PFSK-1 (cell line): ENCODE results near the gene HAO2.

ENCODE experiments used
- FOXP2 ChIP-seq: optimal IDR thresholded peaks from 2 replicates; pipeline ENCODE3; 2011; ENCODE audit warnings: borderline replicate concordance, control low read depth, inconsistent platforms; ENCODE audit not compliant: insufficient read depth; ENCODE audit errors: extremely low read length, extremely low read depth
- POLR2AphosphoS5 ChIP-seq: IDR thresholded peaks from 2 replicates; pipeline ENCODE4 v1.6.1; 2012; ENCODE audit warnings: low read depth, mild to moderate bottlenecking, control low read depth, low read length, moderate library complexity
- REST ChIP-seq, 2 experiments: IDR thresholded peaks; 2 replicates each; pipeline versions ENCODE4 v1.6.1 to v1.8.0; 2011 to 2012; ENCODE audit warnings: low read depth in 2 of 2, low read length in 2 of 2, control low read depth in 1 of 2, inconsistent platforms in 1 of 2, mild to moderate bottlenecking in 1 of 2, moderate library complexity in 1 of 2; ENCODE audit not compliant: insufficient read depth in 1 of 2
- SIN3A ChIP-seq: IDR thresholded peaks from 2 replicates; pipeline ENCODE4 v1.6.1; 2012; ENCODE audit warnings: mild to moderate bottlenecking, low read length, moderate library complexity, borderline replicate concordance; ENCODE audit not compliant: insufficient read depth
- TAF1 ChIP-seq: IDR thresholded peaks from 2 replicates; pipeline ENCODE4 v1.6.1; 2012; ENCODE audit warnings: low read length, control low read depth, borderline replicate concordance; ENCODE audit not compliant: insufficient read depth

Gene HAO2

GRCh38 chr1:119338004-119338403 lies 30.6 kb upstream of the HAO2 start:
- no peak for TF ChIP-seq TAF1
- no peak for TF ChIP-seq SIN3A
- no peak for TF ChIP-seq FOXP2
- TF ChIP-seq POLR2AphosphoS5, result no peak
- TF ChIP-seq REST (IDR thresholded peaks at IDR 0.05; ENCODE audit: insufficient read depth in 1 of 2, low read depth in 2 of 2, low read length in 2 of 2), result no peak

GRCh38 chr1:119338757-119339156 lies 29.8 kb upstream of the HAO2 start:
- TF ChIP-seq TAF1 (no peak), REST (IDR thresholded peaks at IDR 0.05; ENCODE audit: insufficient read depth in 1 of 2, low read depth in 2 of 2, low read length in 2 of 2) (no peak), SIN3A (no peak), FOXP2 (no peak), POLR2AphosphoS5 (no peak)

GRCh38 chr1:119340861-119341261 lies 27.7 kb upstream of the HAO2 start:
- TF ChIP-seq FOXP2 (no peak), SIN3A (no peak), POLR2AphosphoS5 (no peak), TAF1 (no peak), REST (IDR thresholded peaks at IDR 0.05; ENCODE audit: insufficient read depth in 1 of 2, low read depth in 2 of 2, low read length in 2 of 2) (no peak)

- TF ChIP-seq REST (IDR thresholded peaks at IDR 0.05; ENCODE audit: insufficient read depth in 1 of 2, low read depth in 2 of 2, low read length in 2 of 2) (no peak), SIN3A (no peak), TAF1 (no peak), POLR2AphosphoS5 (no peak), FOXP2 (no peak)
Measured at GRCh38 chr1:119341372-119341947, 27.1 kb upstream of the HAO2 start.

- TF ChIP-seq TAF1, result no peak
- no peak for TF ChIP-seq FOXP2
- TF ChIP-seq REST (IDR thresholded peaks at IDR 0.05; ENCODE audit: insufficient read depth in 1 of 2, low read depth in 2 of 2, low read length in 2 of 2), result no peak
- no peak for TF ChIP-seq SIN3A
- no peak for TF ChIP-seq POLR2AphosphoS5
Measured at GRCh38 chr1:119345398-119345797, 23.2 kb upstream of the HAO2 start.
